ENCODE measurements around the gene XRCC2.

DNA sequence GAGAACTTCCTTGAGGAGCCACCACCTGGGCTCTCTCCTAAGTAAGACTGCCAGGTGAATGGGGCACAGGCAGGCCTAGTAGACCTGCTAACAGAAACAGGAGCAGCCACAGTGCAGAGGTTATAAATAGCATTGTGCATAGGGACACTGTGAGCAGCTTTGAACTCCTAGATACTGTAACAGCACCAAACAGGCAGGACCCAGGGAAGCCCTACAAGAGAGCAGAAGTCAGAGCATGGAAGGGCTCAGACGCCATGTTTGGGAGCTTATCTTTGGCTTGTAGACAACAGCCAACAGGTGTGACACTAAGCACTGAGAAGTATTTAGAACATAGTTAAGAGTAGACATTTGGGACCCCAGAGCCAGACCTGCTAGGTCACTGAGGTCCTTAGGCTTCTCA lies 14.5 kb downstream of the XRCC2 start:
- TF ChIP-seq, protein P1, sequence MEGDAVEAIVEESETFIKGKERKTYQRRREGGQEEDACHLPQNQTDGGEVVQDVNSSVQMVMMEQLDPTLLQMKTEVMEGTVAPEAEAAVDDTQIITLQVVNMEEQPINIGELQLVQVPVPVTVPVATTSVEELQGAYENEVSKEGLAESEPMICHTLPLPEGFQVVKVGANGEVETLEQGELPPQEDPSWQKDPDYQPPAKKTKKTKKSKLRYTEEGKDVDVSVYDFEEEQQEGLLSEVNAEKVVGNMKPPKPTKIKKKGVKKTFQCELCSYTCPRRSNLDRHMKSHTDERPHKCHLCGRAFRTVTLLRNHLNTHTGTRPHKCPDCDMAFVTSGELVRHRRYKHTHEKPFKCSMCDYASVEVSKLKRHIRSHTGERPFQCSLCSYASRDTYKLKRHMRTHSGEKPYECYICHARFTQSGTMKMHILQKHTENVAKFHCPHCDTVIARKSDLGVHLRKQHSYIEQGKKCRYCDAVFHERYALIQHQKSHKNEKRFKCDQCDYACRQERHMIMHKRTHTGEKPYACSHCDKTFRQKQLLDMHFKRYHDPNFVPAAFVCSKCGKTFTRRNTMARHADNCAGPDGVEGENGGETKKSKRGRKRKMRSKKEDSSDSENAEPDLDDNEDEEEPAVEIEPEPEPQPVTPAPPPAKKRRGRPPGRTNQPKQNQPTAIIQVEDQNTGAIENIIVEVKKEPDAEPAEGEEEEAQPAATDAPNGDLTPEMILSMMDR (conservative IDR thresholded peaks at IDR 0.05): no peak
- TF ChIP-seq ZFX (IDR thresholded peaks at IDR 0.05): no peak
